HepG2 (cell line): ENCODE data around the gene C2. TPM values are rescaled to one million over a fixed set of nuclear protein-coding genes. Genes with fewer than 3 reads are reported as not detected.
A peak's percentile ranks its signal among the peaks of the same experiment; 100 is the strongest.

Source experiments
- CEBPG ChIP-seq: IDR thresholded peaks from 2 replicates; pipeline ENCODE4 v1.6.1; 2016
- HOXA5 ChIP-seq: sonication (generic); formaldehyde crosslinking; IDR thresholded peaks from 2 replicates; pipeline ENCODE4 v1.4.0; 2020; ENCODE audit warnings: missing genetic modification reagents
- JUND ChIP-seq: sonication (generic); formaldehyde crosslinking; IDR thresholded peaks from 2 replicates; pipeline ENCODE4 v1.8.0; 2022; ENCODE audit warnings: mild to moderate bottlenecking, missing genetic modification reagents
- KDM1A ChIP-seq: IDR thresholded peaks from 2 replicates; pipeline ENCODE4 v1.6.1; 2016; ENCODE audit warnings: missing compliant biosample characterization
- NFYB ChIP-seq: sonication (generic); formaldehyde crosslinking; IDR thresholded peaks from 2 replicates; pipeline ENCODE4 v1.4.0; 2020; ENCODE audit warnings: missing genetic modification reagents
- SRY ChIP-seq: sonication (generic); formaldehyde crosslinking; IDR thresholded peaks from 2 replicates; pipeline ENCODE4 v1.8.0; 2022; ENCODE audit warnings: mild to moderate bottlenecking, missing genetic modification reagents
- TOPORS ChIP-seq: sonication (generic); formaldehyde crosslinking; IDR thresholded peaks from 2 replicates; pipeline ENCODE4 v1.8.0; 2023; ENCODE audit warnings: mild to moderate bottlenecking, missing genetic modification reagents
- ZKSCAN5 ChIP-seq: sonication (generic); formaldehyde crosslinking; IDR thresholded peaks from 2 replicates; pipeline ENCODE4 v1.5.1; 2020; ENCODE audit warnings: mild to moderate bottlenecking, missing genetic modification reagents
- ZNF10 ChIP-seq: sonication (generic); formaldehyde crosslinking; IDR thresholded peaks from 2 replicates; pipeline ENCODE4 v1.4.0; 2020; ENCODE audit warnings: mild to moderate bottlenecking, low read depth, missing genetic modification reagents, borderline replicate concordance
- ZNF205 ChIP-seq: IDR thresholded peaks from 2 replicates; pipeline ENCODE4 v1.6.1; 2018; ENCODE audit warnings: missing biosample characterization, missing genetic modification reagents
- ZNF207 ChIP-seq: fragments of 450-650 bp; IDR thresholded peaks from 2 replicates; pipeline ENCODE4 v1.6.1; 2016; ENCODE audit warnings: antibody characterized with exemption, borderline replicate concordance
- ZNF235 ChIP-seq: sonication (generic); formaldehyde crosslinking; IDR thresholded peaks from 2 replicates; pipeline ENCODE4 v1.8.1; 2023; ENCODE audit warnings: mild to moderate bottlenecking, missing genetic modification reagents, borderline replicate concordance
- ZNF282 ChIP-seq: fragments of 450-650 bp; IDR thresholded peaks from 2 replicates; pipeline ENCODE4 v1.6.1; 2018; ENCODE audit not compliant: partially characterized antibody
- ZNF430 ChIP-seq: sonication (generic); formaldehyde crosslinking; IDR thresholded peaks from 2 replicates; pipeline ENCODE4 v1.9.0; 2021; ENCODE audit warnings: mild to moderate bottlenecking, missing genetic modification reagents
- ZNF468 ChIP-seq: sonication (generic); formaldehyde crosslinking; IDR thresholded peaks from 2 replicates; pipeline ENCODE4 v1.8.0; 2022; ENCODE audit warnings: mild to moderate bottlenecking, moderate library complexity, missing genetic modification reagents
- ZNF564 ChIP-seq: sonication (generic); formaldehyde crosslinking; IDR thresholded peaks from 2 replicates; pipeline ENCODE4 v1.8.1; 2023; ENCODE audit warnings: mild to moderate bottlenecking, missing genetic modification reagents
- ZNF674 ChIP-seq: sonication (generic); formaldehyde crosslinking; IDR thresholded peaks from 2 replicates; pipeline ENCODE4 v1.5.0; 2020; ENCODE audit warnings: low read depth, mild to moderate bottlenecking, missing genetic modification reagents
- ZNF678 ChIP-seq: sonication (generic); formaldehyde crosslinking; IDR thresholded peaks from 2 replicates; pipeline ENCODE4 v1.4.0; 2020; ENCODE audit warnings: mild to moderate bottlenecking, missing genetic modification reagents
- ZSCAN22 ChIP-seq: sonication (generic); formaldehyde crosslinking; IDR thresholded peaks from 2 replicates; pipeline ENCODE4 v1.4.0; 2020; ENCODE audit warnings: mild to moderate bottlenecking, missing genetic modification reagents
- polyA plus RNA-seq, 8 experiments: library from polyadenylated mRNA; depleted of rRNA in 3 of 8; stranded (reverse) in 7 of 8; unstranded in 1 of 8; fragments of >200 nt; fragmentation: Illumina TruSeq in 4 of 8; extraction: Trizol in 4 of 8; gene quantifications; 2 replicates each; pipeline versions ENCODE4 v1.2.1 to v1.2.3, GENCODE V29; 2011 to 2016; ENCODE audit warnings: low read depth in 4 of 8, missing spikeins in 1 of 8, mixed read lengths in 1 of 8; ENCODE audit not compliant: insufficient read depth in 1 of 8
- total RNA-seq, 5 experiments: library from RNA; depleted of rRNA; stranded (reverse); fragments of >200 nt; fragmentation: Illumina TruSeq; extraction: Trizol; gene quantifications; 2 replicates each; pipeline ENCODE4 v1.2.3, GENCODE V29; 2016; ENCODE audit warnings: low read depth in 1 of 5
- TF ChIP-seq, protein P1 (sequence below): sonication (generic); formaldehyde crosslinking; IDR thresholded peaks from 2 replicates; pipeline ENCODE4 v1.5.0; 2020; ENCODE audit warnings: mild to moderate bottlenecking, missing genetic modification reagents
- TF ChIP-seq, protein P2 (sequence below): sonication (generic); formaldehyde crosslinking; IDR thresholded peaks from 2 replicates; pipeline ENCODE4 v1.5.0; 2020; ENCODE audit warnings: mild to moderate bottlenecking, missing genetic modification reagents, borderline replicate concordance
- TF ChIP-seq, protein P3 (sequence below): sonication (generic); formaldehyde crosslinking; IDR thresholded peaks from 2 replicates; pipeline ENCODE4 v1.4.0; 2020; ENCODE audit warnings: missing genetic modification reagents
- TF ChIP-seq, protein P4 (sequence below): IDR thresholded peaks from 2 replicates; pipeline ENCODE4 v1.6.1; 2018; ENCODE audit warnings: missing genetic modification reagents, mild to moderate bottlenecking, missing compliant biosample characterization

C2 gene
- total and polyA plus RNA-seq, 2 of the 13 experiments (the other 11 are each of a cell fraction or from before 2014, with no cell fraction given), result 165 to 307 TPM

DNA sequence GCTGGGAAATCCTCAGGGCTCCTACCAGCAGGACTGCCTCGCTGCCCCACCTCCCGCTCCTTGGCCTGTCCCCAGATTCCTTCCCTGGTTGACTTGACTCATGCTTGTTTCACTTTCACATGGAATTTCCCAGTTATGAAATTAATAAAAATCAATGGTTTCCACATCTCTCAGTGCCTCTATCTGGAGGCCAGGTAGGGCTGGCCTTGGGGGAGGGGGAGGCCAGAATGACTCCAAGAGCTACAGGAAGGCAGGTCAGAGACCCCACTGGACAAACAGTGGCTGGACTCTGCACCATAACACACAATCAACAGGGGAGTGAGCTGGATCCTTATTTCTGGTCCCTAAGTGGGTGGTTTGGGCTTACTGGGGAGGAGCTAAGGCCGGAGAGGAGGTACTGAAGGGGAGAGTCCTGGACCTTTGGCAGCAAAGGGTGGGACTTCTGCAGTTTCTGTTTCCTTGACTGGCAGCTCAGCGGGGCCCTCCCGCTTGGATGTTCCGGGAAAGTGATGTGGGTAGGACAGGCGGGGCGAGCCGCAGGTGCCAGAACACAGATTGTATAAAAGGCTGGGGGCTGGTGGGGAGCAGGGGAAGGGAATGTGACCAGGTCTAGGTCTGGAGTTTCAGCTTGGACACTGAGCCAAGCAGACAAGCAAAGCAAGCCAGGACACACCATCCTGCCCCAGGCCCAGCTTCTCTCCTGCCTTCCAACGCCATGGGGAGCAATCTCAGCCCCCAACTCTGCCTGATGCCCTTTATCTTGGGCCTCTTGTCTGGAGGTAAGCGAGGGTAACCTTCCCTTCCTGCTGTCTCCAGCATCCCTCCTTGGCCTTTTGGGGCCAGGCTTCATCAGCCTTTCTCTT lies 18.2 kb downstream of the C2 start, which contains the start of gene CFB (continued):
- TF ChIP-seq, protein P1, sequence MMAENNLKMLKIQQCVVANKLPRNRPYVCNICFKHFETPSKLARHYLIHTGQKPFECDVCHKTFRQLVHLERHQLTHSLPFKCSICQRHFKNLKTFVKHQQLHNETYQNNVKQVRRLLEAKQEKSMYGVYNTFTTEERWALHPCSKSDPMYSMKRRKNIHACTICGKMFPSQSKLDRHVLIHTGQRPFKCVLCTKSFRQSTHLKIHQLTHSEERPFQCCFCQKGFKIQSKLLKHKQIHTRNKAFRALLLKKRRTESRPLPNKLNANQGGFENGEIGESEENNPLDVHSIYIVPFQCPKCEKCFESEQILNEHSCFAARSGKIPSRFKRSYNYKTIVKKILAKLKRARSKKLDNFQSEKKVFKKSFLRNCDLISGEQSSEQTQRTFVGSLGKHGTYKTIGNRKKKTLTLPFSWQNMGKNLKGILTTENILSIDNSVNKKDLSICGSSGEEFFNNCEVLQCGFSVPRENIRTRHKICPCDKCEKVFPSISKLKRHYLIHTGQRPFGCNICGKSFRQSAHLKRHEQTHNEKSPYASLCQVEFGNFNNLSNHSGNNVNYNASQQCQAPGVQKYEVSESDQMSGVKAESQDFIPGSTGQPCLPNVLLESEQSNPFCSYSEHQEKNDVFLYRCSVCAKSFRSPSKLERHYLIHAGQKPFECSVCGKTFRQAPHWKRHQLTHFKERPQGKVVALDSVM, result peak; percentile 100
- TF ChIP-seq ZNF564 (CRISPR knock-in tag) (peak; percentile 53; the same call in 1 of the 2 replicates), CEBPG (peak; percentile 76), ZNF205 (CRISPR knock-in tag) (peak; percentile 82; the same call in 1 of the 2 replicates), NFYB (CRISPR knock-in tag) (peak; percentile 67), HOXA5 (CRISPR knock-in tag) (peak; percentile 78; the same call in 1 of the 2 replicates), KDM1A (CRISPR knock-in tag) (peak; percentile 65; the same call in 1 of the 2 replicates), ZNF207 (no peak), ZNF678 (CRISPR knock-in tag) (no peak), ZNF468 (CRISPR knock-in tag) (peak; percentile 36; the same call in 1 of the 2 replicates), TOPORS (CRISPR knock-in tag) (peak; percentile 65; the same call in 1 of the 2 replicates), ZNF674 (CRISPR knock-in tag) (no peak), ZKSCAN5 (CRISPR knock-in tag) (peak; percentile 10; the same call in 1 of the 2 replicates), ZNF10 (CRISPR knock-in tag) (no peak), ZNF430 (CRISPR knock-in tag) (peak; percentile 94; the same call in 1 of the 2 replicates), ZSCAN22 (0 out of 2 replicates have a peak, but pooled peaks have one; percentile 69), ZNF282 (no peak), SRY (CRISPR knock-in tag) (peak; percentile 68; the same call in 1 of the 2 replicates), ZNF235 (CRISPR knock-in tag) (peak; percentile 97), JUND (CRISPR knock-in tag) (no peak)
- TF ChIP-seq, protein P2, sequence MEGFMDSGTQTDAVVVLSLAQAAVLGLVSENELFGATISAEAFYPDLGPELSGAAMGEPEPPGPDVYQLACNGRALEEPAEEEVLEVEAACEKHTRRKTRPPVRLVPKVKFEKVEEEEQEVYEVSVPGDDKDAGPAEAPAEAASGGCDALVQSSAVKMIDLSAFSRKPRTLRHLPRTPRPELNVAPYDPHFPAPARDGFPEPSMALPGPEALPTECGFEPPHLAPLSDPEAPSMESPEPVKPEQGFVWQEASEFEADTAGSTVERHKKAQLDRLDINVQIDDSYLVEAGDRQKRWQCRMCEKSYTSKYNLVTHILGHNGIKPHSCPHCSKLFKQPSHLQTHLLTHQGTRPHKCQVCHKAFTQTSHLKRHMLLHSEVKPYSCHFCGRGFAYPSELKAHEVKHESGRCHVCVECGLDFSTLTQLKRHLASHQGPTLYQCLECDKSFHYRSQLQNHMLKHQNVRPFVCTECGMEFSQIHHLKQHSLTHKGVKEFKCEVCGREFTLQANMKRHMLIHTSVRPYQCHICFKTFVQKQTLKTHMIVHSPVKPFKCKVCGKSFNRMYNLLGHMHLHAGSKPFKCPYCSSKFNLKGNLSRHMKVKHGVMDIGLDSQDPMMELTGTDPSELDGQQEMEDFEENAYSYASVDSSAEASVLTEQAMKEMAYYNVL (CRISPR knock-in tag), result peak; percentile 40; the same call in 1 of the 2 replicates
- TF ChIP-seq, protein P3, sequence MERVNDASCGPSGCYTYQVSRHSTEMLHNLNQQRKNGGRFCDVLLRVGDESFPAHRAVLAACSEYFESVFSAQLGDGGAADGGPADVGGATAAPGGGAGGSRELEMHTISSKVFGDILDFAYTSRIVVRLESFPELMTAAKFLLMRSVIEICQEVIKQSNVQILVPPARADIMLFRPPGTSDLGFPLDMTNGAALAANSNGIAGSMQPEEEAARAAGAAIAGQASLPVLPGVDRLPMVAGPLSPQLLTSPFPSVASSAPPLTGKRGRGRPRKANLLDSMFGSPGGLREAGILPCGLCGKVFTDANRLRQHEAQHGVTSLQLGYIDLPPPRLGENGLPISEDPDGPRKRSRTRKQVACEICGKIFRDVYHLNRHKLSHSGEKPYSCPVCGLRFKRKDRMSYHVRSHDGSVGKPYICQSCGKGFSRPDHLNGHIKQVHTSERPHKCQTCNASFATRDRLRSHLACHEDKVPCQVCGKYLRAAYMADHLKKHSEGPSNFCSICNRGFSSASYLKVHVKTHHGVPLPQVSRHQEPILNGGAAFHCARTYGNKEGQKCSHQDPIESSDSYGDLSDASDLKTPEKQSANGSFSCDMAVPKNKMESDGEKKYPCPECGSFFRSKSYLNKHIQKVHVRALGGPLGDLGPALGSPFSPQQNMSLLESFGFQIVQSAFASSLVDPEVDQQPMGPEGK (CRISPR knock-in tag), result peak; percentile 99
- TF ChIP-seq, protein P4, sequence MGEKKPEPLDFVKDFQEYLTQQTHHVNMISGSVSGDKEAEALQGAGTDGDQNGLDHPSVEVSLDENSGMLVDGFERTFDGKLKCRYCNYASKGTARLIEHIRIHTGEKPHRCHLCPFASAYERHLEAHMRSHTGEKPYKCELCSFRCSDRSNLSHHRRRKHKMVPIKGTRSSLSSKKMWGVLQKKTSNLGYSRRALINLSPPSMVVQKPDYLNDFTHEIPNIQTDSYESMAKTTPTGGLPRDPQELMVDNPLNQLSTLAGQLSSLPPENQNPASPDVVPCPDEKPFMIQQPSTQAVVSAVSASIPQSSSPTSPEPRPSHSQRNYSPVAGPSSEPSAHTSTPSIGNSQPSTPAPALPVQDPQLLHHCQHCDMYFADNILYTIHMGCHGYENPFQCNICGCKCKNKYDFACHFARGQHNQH (CRISPR knock-in tag), result peak; percentile 87
